ENCODE results near the gene CLSTN2.

DNA sequence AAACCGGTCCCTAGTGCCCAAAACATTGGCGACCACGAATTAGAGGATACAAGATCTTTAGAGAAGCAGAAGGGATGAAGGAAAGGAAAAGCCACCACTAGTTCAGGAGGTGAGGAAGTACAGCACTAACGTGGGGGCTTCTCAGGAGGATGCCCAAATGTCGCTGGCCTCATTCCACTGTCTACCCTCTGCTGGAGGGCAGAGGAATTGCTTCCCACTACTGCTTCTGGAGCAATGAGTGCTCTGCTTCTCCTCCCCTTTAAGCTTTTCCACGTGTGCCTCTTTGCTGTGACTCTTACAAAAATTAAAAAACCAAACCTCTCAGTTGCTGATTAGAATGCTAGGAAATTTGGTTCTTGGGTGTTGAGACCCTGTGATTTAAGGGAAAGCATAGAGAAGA, 281.3 kb downstream of the CLSTN2 start:
- TF ChIP-seq, protein P1, sequence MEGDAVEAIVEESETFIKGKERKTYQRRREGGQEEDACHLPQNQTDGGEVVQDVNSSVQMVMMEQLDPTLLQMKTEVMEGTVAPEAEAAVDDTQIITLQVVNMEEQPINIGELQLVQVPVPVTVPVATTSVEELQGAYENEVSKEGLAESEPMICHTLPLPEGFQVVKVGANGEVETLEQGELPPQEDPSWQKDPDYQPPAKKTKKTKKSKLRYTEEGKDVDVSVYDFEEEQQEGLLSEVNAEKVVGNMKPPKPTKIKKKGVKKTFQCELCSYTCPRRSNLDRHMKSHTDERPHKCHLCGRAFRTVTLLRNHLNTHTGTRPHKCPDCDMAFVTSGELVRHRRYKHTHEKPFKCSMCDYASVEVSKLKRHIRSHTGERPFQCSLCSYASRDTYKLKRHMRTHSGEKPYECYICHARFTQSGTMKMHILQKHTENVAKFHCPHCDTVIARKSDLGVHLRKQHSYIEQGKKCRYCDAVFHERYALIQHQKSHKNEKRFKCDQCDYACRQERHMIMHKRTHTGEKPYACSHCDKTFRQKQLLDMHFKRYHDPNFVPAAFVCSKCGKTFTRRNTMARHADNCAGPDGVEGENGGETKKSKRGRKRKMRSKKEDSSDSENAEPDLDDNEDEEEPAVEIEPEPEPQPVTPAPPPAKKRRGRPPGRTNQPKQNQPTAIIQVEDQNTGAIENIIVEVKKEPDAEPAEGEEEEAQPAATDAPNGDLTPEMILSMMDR (IDR thresholded peaks at IDR 0.05) = peak in 4 of 6 experiments; percentile 4 to 40 (median 11)
- no peak for TF ChIP-seq POLR2A (IDR thresholded peaks at IDR 0.05)
